Right lobe of liver (tissue), 6 donors: ENCODE results near the gene AVP. TPM values are rescaled to one million over a fixed set of nuclear protein-coding genes. Genes with fewer than 3 reads are reported as not detected.

Experiments
- ATAC-seq, 4 donors: fragments of 200-7000 bp; cut with Tn5 transposase; one replicate each; pipeline ENCODE4 v1.9.1; 2020; ENCODE audit warnings: mild to moderate bottlenecking in 4 of 4, moderate library complexity in 4 of 4
- DNase-seq, 3 donors: peaks; one replicate each; pipeline ENCODE4 v3.0.0-alpha.2; 2020
- H3K27ac ChIP-seq, 3 donors: fragments of 200-600 bp; one replicate each; pipeline ENCODE4 v1.8.0; 2022
- H3K27me3 ChIP-seq, 2 donors: fragments of 200-600 bp; one replicate each; pipeline ENCODE4 v1.8.0; 2022
- H3K36me3 ChIP-seq, 4 donors: fragments of 200-600 bp; sonication (generic) in 1 of 4; one replicate each; pipeline versions ENCODE4 v1.5.1 to v1.8.0; 2017 to 2022; ENCODE audit warnings: control low read depth in 1 of 4
- H3K4me1 ChIP-seq, 4 donors: fragments of 200-600 bp; sonication (generic) in 1 of 4; one replicate each; pipeline versions ENCODE4 v1.5.1 to v1.8.0; 2017 to 2022; ENCODE audit warnings: control low read depth in 1 of 4
- H3K4me3 ChIP-seq, 3 donors: fragments of 200-600 bp; one replicate each; pipeline ENCODE4 v1.8.0; 2022
- H3K9me3 ChIP-seq, 4 donors: fragments of 200-600 bp; sonication (generic) in 1 of 4; one replicate each; pipeline versions ENCODE4 v1.5.1 to v1.8.0; 2017 to 2022; ENCODE audit warnings: control low read depth in 1 of 4
- CTCF ChIP-seq, 4 donors: fragments of 200-600 bp in 3 of 4; fragments of 450-650 bp in 1 of 4; IDR thresholded peaks; one replicate each; pipeline versions ENCODE4 v1.5.1 to v1.8.0; 2016 to 2022; ENCODE audit warnings: antibody characterized with exemption in 4 of 4, mild to moderate bottlenecking in 2 of 4
- POLR2A ChIP-seq: fragments of 450-650 bp; IDR thresholded peaks from one replicate; pipeline ENCODE4 v1.6.1; 2017; ENCODE audit warnings: antibody characterized with exemption, mild to moderate bottlenecking
- WGBS: methylation state at CpG from one replicate; pipeline ENCODE4 v1.1.6; 2018; ENCODE audit warnings: low coverage, low lambda C conversion rate; ENCODE audit not compliant: insufficient coverage; ENCODE audit errors: missing lambda C conversion rate; 5-methylcytosine and 5-hydroxymethylcytosine counted together
- intact Hi-C, 2 donors: fragments of 100-400 bp; cut with DNase I; formaldehyde crosslinking; loops; one replicate each; pipeline versions ENCODE4 v1.11.2 to v1.14.1; 2022
- total RNA-seq, 6 experiments: library from RNA; depleted of rRNA in 2 of 6; stranded (reverse); fragments of >200 nt in 2 of 6; fragmentation: NEBNext Ultra II Directional in 3 of 6; extraction: Animal tissue kit (Norgen Biotek cat#: 25700) in 3 of 6; gene quantifications; one replicate each; pipeline versions ENCODE4 v1.1.0 to v1.2.4, GENCODE V29; 2016 to 2023
- donor health status: DM: no; HTN: yes; CAD: no.
- donor health status: DM: no; HTN: no; CAD: no.
- donor health status: DM: no; HTN: no; CAD: no.
- donor health status: DM: no; HTN: yes; CAD: no.
- donor health status: DM: no; HTN: yes; CAD: no.

Gene AVP
- total RNA-seq, 6 experiments from 2014 or later: 0.74 to 0.93 TPM; not detected in 4

- TF ChIP-seq POLR2A (no peak), CTCF (IDR thresholded peaks at IDR 0.05) (no peak)
- no peak for DNase-seq
- Histone ChIP-seq H3K27ac (no peak overlapping the region), H3K9me3 (no peaks in the 10 kb centered on the region), H3K4me1 (peaks cover 0 to 20% (median 4%) of the 10 kb centered on the region in 4 donors), H3K27me3 (no peaks in the 10 kb centered on the region), H3K4me3 (no peak overlapping the region), H3K36me3 (no peaks in the 10 kb centered on the region)
- WGBS: 100% methylated on average over 2 of the region's 8 CpGs
- no peak for ATAC-seq
- intact Hi-C loops: no loop called here
Measured at GRCh38 chr20:3085571-3086072, 1.1 kb upstream of the AVP start.

DNA sequence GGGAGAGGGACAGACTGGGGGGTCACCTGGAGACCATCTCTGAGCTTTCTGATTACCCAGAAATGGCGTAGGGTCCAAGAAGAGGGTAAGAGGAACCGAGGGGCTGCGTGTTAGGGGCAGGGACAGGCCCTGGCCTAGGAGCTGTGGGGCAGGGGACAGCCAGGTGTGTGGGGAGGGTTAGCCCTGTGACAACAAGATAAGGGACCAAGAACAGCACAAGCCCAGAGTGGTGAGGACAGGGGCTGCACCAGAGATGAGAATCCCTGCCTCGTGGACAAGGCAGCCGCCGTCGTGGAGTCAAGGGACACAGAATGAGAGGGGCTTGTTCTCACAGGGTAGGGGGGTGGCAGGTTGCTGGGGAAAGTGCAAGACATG is 449 bp upstream of the AVP start:
- TF ChIP-seq POLR2A: no peak
- TF ChIP-seq CTCF (IDR thresholded peaks at IDR 0.05): no peak
- no peak for DNase-seq
- Histone ChIP-seq H3K4me3 (no peak overlapping the region), H3K9me3 (no peaks in the 10 kb centered on the region), H3K27ac (no peak overlapping the region), H3K36me3 (no peaks in the 10 kb centered on the region), H3K4me1 (peaks cover 0 to 24% (median 7%) of the 10 kb centered on the region in 4 donors), H3K27me3 (no peaks in the 10 kb centered on the region)
- ATAC-seq: no peak
- intact Hi-C loops: no loop called here
- WGBS: 95% methylated on average over 3 of the region's 7 CpGs

- DNase-seq (no peak), ATAC-seq (no peak)
- intact Hi-C loops: no loop called here
- H3K27ac ChIP-seq: no peak overlapping the region
- H3K9me3 ChIP-seq: no peaks in the 10 kb centered on the region
- TF ChIP-seq CTCF (IDR thresholded peaks at IDR 0.05) (no peak), POLR2A (no peak)
- no peaks in the 10 kb centered on the region for H3K27me3 ChIP-seq
- peak overlapping the region in 1 of 3 donors; percentile 4 for H3K4me3 ChIP-seq
- H3K4me1 ChIP-seq: peaks cover 0 to 24% (median 7%) of the 10 kb centered on the region in 4 donors
- no peaks in the 10 kb centered on the region for H3K36me3 ChIP-seq
- 9% methylated on average over 25 of the region's 76 CpGs for WGBS
Measured at GRCh38 chr20:3082955-3083952, 1.3 kb downstream of the AVP start.

GRCh38 chr20:3082306-3082951 is 2.1 kb downstream of the AVP start:
- H3K36me3 ChIP-seq: no peaks in the 10 kb centered on the region
- intact Hi-C loops: no loop called here
- no peaks in the 10 kb centered on the region for H3K27me3 ChIP-seq
- H3K4me1 ChIP-seq: peaks cover 0 to 24% (median 7%) of the 10 kb centered on the region in 4 donors
- H3K9me3 ChIP-seq: no peaks in the 10 kb centered on the region
- no peak for TF ChIP-seq CTCF (IDR thresholded peaks at IDR 0.05)
- TF ChIP-seq POLR2A: no peak
- WGBS: 41% methylated on average over 14 of the region's 71 CpGs
- DNase-seq (no peak), ATAC-seq (peak in 1 of 4 donors; percentile 6)
- peak overlapping the region in 1 of 3 donors; percentile 4 for H3K4me3 ChIP-seq
- H3K27ac ChIP-seq: no peak overlapping the region
